Tibial nerve (tissue), 4 donors: ENCODE data around the gene VKORC1. TPM values are rescaled to one million over a fixed set of nuclear protein-coding genes. Genes with fewer than 3 reads are reported as not detected.

ENCODE experiments used
- DNase-seq, 2 donors: peaks; one replicate each; pipeline ENCODE4 v3.0.0-alpha.2; 2019; ENCODE audit warnings: low spot score in 2 of 2
- H3K27ac ChIP-seq, 4 donors: fragments of 200-600 bp; sonication (generic) in 3 of 4; one replicate each; pipeline ENCODE4 v1.5.1; 2017 to 2019; ENCODE audit warnings: mild to moderate bottlenecking in 1 of 4
- H3K27me3 ChIP-seq, 2 donors: fragments of 200-600 bp; sonication (generic) in 1 of 2; one replicate each; pipeline versions ENCODE4 v1.5.1 to v1.6.0; 2017 to 2019
- H3K36me3 ChIP-seq, 3 donors: fragments of 200-600 bp; sonication (generic); one replicate each; pipeline ENCODE4 v1.5.1; 2018 to 2019
- H3K4me1 ChIP-seq, 4 donors: fragments of 200-600 bp; sonication (generic) in 3 of 4; one replicate each; pipeline ENCODE4 v1.5.1; 2017 to 2019
- H3K4me3 ChIP-seq, 4 donors: fragments of 200-600 bp; sonication (generic) in 3 of 4; one replicate each; pipeline ENCODE4 v1.5.1; 2017 to 2019; ENCODE audit warnings: mild to moderate bottlenecking in 1 of 4, moderate library complexity in 1 of 4
- H3K9me3 ChIP-seq, 4 donors: fragments of 200-600 bp; sonication (generic) in 3 of 4; one replicate each; pipeline ENCODE4 v1.5.1; 2017 to 2019
- CTCF ChIP-seq, 5 experiments: fragments of 200-600 bp in 3 of 5; fragments of 450-650 bp in 2 of 5; sonication (generic) in 3 of 5; IDR thresholded peaks; one replicate each; pipeline ENCODE4 v1.5.1; 2016 to 2019; ENCODE audit warnings: antibody characterized with exemption in 5 of 5, mild to moderate bottlenecking in 3 of 5, moderate library complexity in 2 of 5
- EP300 ChIP-seq, 2 donors: sonication (generic); formaldehyde crosslinking; IDR thresholded peaks; one replicate each; pipeline ENCODE4 v1.6.1; 2017; ENCODE audit warnings: antibody characterized with exemption in 2 of 2, mild to moderate bottlenecking in 1 of 2
- POLR2A ChIP-seq, 2 donors: fragments of 450-650 bp; IDR thresholded peaks; one replicate each; pipeline ENCODE4 v1.6.1; 2017; ENCODE audit warnings: antibody characterized with exemption in 2 of 2, mild to moderate bottlenecking in 2 of 2, moderate library complexity in 2 of 2
- WGBS, 2 donors: methylation state at CpG; one replicate each; pipeline ENCODE4 v1.1.5; 2018; 5-methylcytosine and 5-hydroxymethylcytosine counted together
- total RNA-seq, 4 donors: library from RNA; depleted of rRNA; stranded (reverse); fragments of >200 nt; gene quantifications; one replicate each; pipeline ENCODE4 v1.1.0, GENCODE V29; 2016

The VKORC1 gene
- total RNA-seq, 4 donors from 2014 or later = 114 to 180 (median 136) TPM

GRCh38 chr16:31093132-31093703 lies 1.4 kb downstream of the VKORC1 start:
- TF ChIP-seq POLR2A (IDR thresholded peaks at IDR 0.05) (no peak), EP300 (IDR thresholded peaks at IDR 0.05) (no peak), CTCF (IDR thresholded peaks at IDR 0.05) (no peak)
- Histone ChIP-seq H3K27ac (peak overlapping the region in 3 of 4 donors; percentile 17 to 89 (median 88)), H3K4me1 (peaks cover 0 to 29% (median 11%) of the 10 kb centered on the region in 4 donors), H3K27me3 (no peaks in the 10 kb centered on the region), H3K36me3 (peaks cover 0 to 35% (median 0%) of the 10 kb centered on the region in 3 donors), H3K4me3 (peak overlapping the region in 3 of 4 donors; percentile 73 to 82 (median 79)), H3K9me3 (no peaks in the 10 kb centered on the region)
- 33 to 37% methylated on average over 12 to 17 of the region's 17 CpGs for WGBS, 2 donors
- DNase-seq = no peak

- no peak for DNase-seq
- Histone ChIP-seq H3K27ac (peak overlapping the region in 2 of 4 donors; percentile 88 to 89), H3K27me3 (no peaks in the 10 kb centered on the region), H3K9me3 (no peaks in the 10 kb centered on the region), H3K4me1 (peaks cover 0 to 29% (median 11%) of the 10 kb centered on the region in 4 donors), H3K4me3 (no peak overlapping the region), H3K36me3 (peaks cover 0 to 44% (median 0%) of the 10 kb centered on the region in 3 donors)
- 84 to 94% methylated on average over 5 of the region's 5 CpGs for WGBS, 2 donors
- TF ChIP-seq POLR2A (IDR thresholded peaks at IDR 0.05) = no peak
- TF ChIP-seq CTCF (IDR thresholded peaks at IDR 0.05) = no peak
- no peak for TF ChIP-seq EP300 (IDR thresholded peaks at IDR 0.05)
These were observed 2.3 kb downstream of the VKORC1 start for GRCh38 chr16:31092330-31092729.

GRCh38 chr16:31090540-31090939 lies 4.1 kb downstream of the VKORC1 start:
- TF ChIP-seq POLR2A (IDR thresholded peaks at IDR 0.05) = no peak
- TF ChIP-seq CTCF (IDR thresholded peaks at IDR 0.05) = no peak
- no peak for TF ChIP-seq EP300 (IDR thresholded peaks at IDR 0.05)
- Histone ChIP-seq H3K27me3 (no peaks in the 10 kb centered on the region), H3K27ac (no peak overlapping the region), H3K4me3 (no peak overlapping the region), H3K9me3 (no peaks in the 10 kb centered on the region), H3K36me3 (peaks cover 0 to 62% (median 0%) of the 10 kb centered on the region in 3 donors), H3K4me1 (peaks cover 0 to 25% (median 11%) of the 10 kb centered on the region in 4 donors)
- DNase-seq = no peak
- WGBS, 2 donors = 86 to 91% methylated on average over 2 of the region's 2 CpGs

GRCh38 chr16:31089199-31089598 lies 5.4 kb downstream of the VKORC1 start:
- Histone ChIP-seq H3K36me3 (peaks cover 0 to 75% (median 0%) of the 10 kb centered on the region in 3 donors), H3K27me3 (no peaks in the 10 kb centered on the region), H3K4me3 (no peak overlapping the region), H3K4me1 (peaks cover 0 to 17% (median 11%) of the 10 kb centered on the region in 4 donors), H3K27ac (no peak overlapping the region), H3K9me3 (no peaks in the 10 kb centered on the region)
- no peak for DNase-seq
- WGBS, 2 donors = 93 to 95% methylated on average over 7 to 8 of the region's 8 CpGs
- TF ChIP-seq POLR2A (IDR thresholded peaks at IDR 0.05) (no peak), EP300 (IDR thresholded peaks at IDR 0.05) (no peak), CTCF (IDR thresholded peaks at IDR 0.05) (no peak)

GRCh38 chr16:31088459-31089183 lies 6.0 kb downstream of the VKORC1 start, which contains the start of gene PRSS53:
PRSS53 (minus strand) TSS chr16:31088943; CDS start chr16:31088809, 134 bp downstream.
- Histone ChIP-seq H3K4me3 (no peak within 1 kb of the TSS), H3K9me3 (no peaks in the 10 kb centered on the region), H3K4me1 (peaks cover 0 to 13% (median 8%) of the 10 kb centered on the region in 4 donors), H3K27ac (no peak within 1 kb of the TSS), H3K36me3 (peaks cover 0 to 81% (median 0%) of the 10 kb centered on the region in 3 donors), H3K27me3 (no peaks in the 10 kb centered on the region)
- no peak for DNase-seq
- TF ChIP-seq CTCF (IDR thresholded peaks at IDR 0.05) (no peak), EP300 (IDR thresholded peaks at IDR 0.05) (no peak), POLR2A (IDR thresholded peaks at IDR 0.05) (no peak)
- WGBS, 2 donors = 71 to 79% methylated on average over 14 to 15 of the region's 15 CpGs
